GM12892 (cell line): ENCODE data around the gene DDT.
"Not testable (repeated sequence)": the region's sequence is repeated elsewhere in the genome, so short reads cannot be mapped to it uniquely, and the experiment has no call there.

ENCODE experiments used
- POLR2A ChIP-seq: IDR thresholded peaks from 2 replicates; pipeline ENCODE4 v1.6.1; 2011; ENCODE audit warnings: low read depth, low read length, control low read depth
- POLR2AphosphoS5 ChIP-seq: IDR thresholded peaks from 2 replicates; pipeline ENCODE4 v1.6.1; 2011; ENCODE audit warnings: low read depth, low read length, control low read depth
- TAF1 ChIP-seq: IDR thresholded peaks from 2 replicates; pipeline ENCODE4 v1.6.1; 2011; ENCODE audit warnings: low read depth, mild to moderate bottlenecking, control low read depth, low read length, borderline replicate concordance

DNA sequence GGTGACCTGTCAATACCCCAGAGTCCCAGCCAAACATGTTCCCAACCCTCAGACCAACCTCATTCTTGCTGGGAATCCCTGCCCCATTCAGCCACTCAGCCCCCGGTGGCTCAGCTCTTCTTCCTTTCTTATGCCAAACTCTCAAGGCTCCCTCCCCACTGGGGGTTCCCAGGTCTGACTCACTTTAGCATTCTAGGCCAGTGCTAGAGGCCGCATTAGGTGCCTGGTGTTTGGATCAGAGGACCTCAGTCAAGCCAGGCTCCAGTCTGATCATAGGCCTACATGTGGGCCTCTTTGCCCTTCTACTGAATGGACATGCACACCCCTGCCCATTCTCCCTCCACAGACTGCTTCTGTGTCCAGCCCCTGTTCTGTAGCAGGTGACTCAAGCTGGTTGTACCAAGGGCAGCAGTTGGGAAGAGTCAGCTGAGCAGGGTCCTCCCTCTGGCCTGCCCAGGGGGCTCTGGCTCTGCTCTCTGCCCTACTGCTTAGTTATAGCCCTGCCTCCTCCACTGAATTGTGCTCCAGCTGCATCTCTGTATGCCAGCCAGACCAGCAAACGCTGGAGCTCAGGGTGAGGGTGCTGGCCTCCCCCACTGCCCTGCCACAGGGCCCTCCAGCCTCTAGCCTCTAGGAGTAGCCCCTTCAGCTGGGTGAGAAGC lies 15.5 kb upstream of the DDT start:
- not testable (repeated sequence) for TF ChIP-seq POLR2AphosphoS5, POLR2A, TAF1
